Suprapubic skin (tissue), 4 donors: Measurements from ENCODE around the gene OSBPL8. TPM values are rescaled to one million over a fixed set of nuclear protein-coding genes. Genes with fewer than 3 reads are reported as not detected.
"Not testable (repeated sequence)": the region's sequence is repeated elsewhere in the genome, so short reads cannot be mapped to it uniquely, and the experiment has no call there.

Experiments
- DNase-seq, 2 donors: peaks; one replicate each; pipeline ENCODE4 v3.0.0-alpha.2; 2019; ENCODE audit warnings: low spot score in 2 of 2
- H3K27ac ChIP-seq: fragments of 200-600 bp; sonication (generic); one replicate; pipeline ENCODE4 v1.5.1; 2019
- H3K27me3 ChIP-seq: fragments of 200-600 bp; sonication (generic); one replicate; pipeline ENCODE4 v1.5.1; 2019
- H3K36me3 ChIP-seq: fragments of 200-600 bp; sonication (generic); one replicate; pipeline ENCODE4 v1.5.1; 2019
- H3K4me1 ChIP-seq: fragments of 200-600 bp; sonication (generic); one replicate; pipeline ENCODE4 v1.5.1; 2019
- H3K4me3 ChIP-seq: fragments of 200-600 bp; sonication (generic); one replicate; pipeline ENCODE4 v1.5.1; 2019; ENCODE audit warnings: mild to moderate bottlenecking
- H3K9me3 ChIP-seq: fragments of 200-600 bp; sonication (generic); one replicate; pipeline ENCODE4 v1.5.1; 2019
- CTCF ChIP-seq, 2 donors: fragments of 200-600 bp in 1 of 2; fragments of 450-650 bp in 1 of 2; sonication (generic) in 1 of 2; IDR thresholded peaks; one replicate each; pipeline ENCODE4 v1.5.1; 2016 to 2019; ENCODE audit warnings: antibody characterized with exemption in 2 of 2, mild to moderate bottlenecking in 1 of 2, moderate library complexity in 1 of 2
- EP300 ChIP-seq: sonication (generic); formaldehyde crosslinking; IDR thresholded peaks from one replicate; pipeline ENCODE4 v1.6.1; 2017; ENCODE audit warnings: antibody characterized with exemption
- POLR2A ChIP-seq, 2 donors: fragments of 450-650 bp; IDR thresholded peaks; one replicate each; pipeline ENCODE4 v1.6.1; 2017; ENCODE audit warnings: antibody characterized with exemption in 2 of 2, mild to moderate bottlenecking in 2 of 2, moderate library complexity in 2 of 2
- POLR2AphosphoS5 ChIP-seq, 3 donors: sonication (generic); formaldehyde crosslinking; IDR thresholded peaks; one replicate each; pipeline ENCODE4 v1.6.1; 2017; ENCODE audit warnings: antibody characterized with exemption in 3 of 3
- WGBS: methylation state at CpG from one replicate; pipeline ENCODE4 v1.1.5; 2018; 5-methylcytosine and 5-hydroxymethylcytosine counted together
- total RNA-seq, 4 donors: library from RNA; depleted of rRNA; stranded (reverse); fragments of >200 nt; gene quantifications; one replicate each; pipeline ENCODE4 v1.1.0, GENCODE V29; 2016

OSBPL8 gene
- total RNA-seq, 4 donors from 2014 or later: 73.1 to 116 (median 87.4) TPM

GRCh38 chr12:76375939-76376338, 183.6 kb downstream of the OSBPL8 start:
- DNase-seq: no peak
- Histone ChIP-seq H3K9me3 (no peaks in the 10 kb centered on the region), H3K27me3 (no peaks in the 10 kb centered on the region), H3K27ac (no peak overlapping the region), H3K4me3 (no peak overlapping the region), H3K36me3 (peaks cover 68% of the 10 kb centered on the region), H3K4me1 (no peaks in the 10 kb centered on the region)
- TF ChIP-seq POLR2AphosphoS5 (IDR thresholded peaks at IDR 0.05) (no peak), CTCF (IDR thresholded peaks at IDR 0.05) (no peak), EP300 (no peak), POLR2A (IDR thresholded peaks at IDR 0.05) (no peak)

- Histone ChIP-seq H3K4me1 (no peaks in the 10 kb centered on the region), H3K4me3 (no peak overlapping the region), H3K27me3 (no peaks in the 10 kb centered on the region), H3K36me3 (peaks cover 70% of the 10 kb centered on the region), H3K27ac (no peak overlapping the region), H3K9me3 (no peaks in the 10 kb centered on the region)
- TF ChIP-seq POLR2AphosphoS5 (IDR thresholded peaks at IDR 0.05) (no peak), EP300 (no peak), CTCF (IDR thresholded peaks at IDR 0.05) (no peak), POLR2A (IDR thresholded peaks at IDR 0.05) (no peak)
- DNase-seq: no peak
- WGBS: 89% methylated on average over 1 of the region's 1 CpG
Observed at GRCh38 chr12:76375470-76375869, 184.1 kb downstream of the OSBPL8 start.

GRCh38 chr12:76374386-76375020, 185.1 kb downstream of the OSBPL8 start:
- no peak for DNase-seq
- peaks cover 80% of the 10 kb centered on the region for H3K36me3 ChIP-seq
- no peak overlapping the region for H3K27ac ChIP-seq
- no peaks in the 10 kb centered on the region for H3K4me1 ChIP-seq
- H3K27me3 ChIP-seq: no peaks in the 10 kb centered on the region
- H3K4me3 ChIP-seq: no peak overlapping the region
- WGBS: 100% methylated on average over 1 of the region's 1 CpG
- TF ChIP-seq POLR2AphosphoS5 (IDR thresholded peaks at IDR 0.05) (no peak), CTCF (IDR thresholded peaks at IDR 0.05) (no peak), EP300 (no peak), POLR2A (IDR thresholded peaks at IDR 0.05) (no peak)
- no peaks in the 10 kb centered on the region for H3K9me3 ChIP-seq

- no peaks in the 10 kb centered on the region for H3K4me1 ChIP-seq
- H3K4me3 ChIP-seq: no peak overlapping the region
- H3K27ac ChIP-seq: no peak overlapping the region
- TF ChIP-seq CTCF (IDR thresholded peaks at IDR 0.05): no peak
- TF ChIP-seq EP300: no peak
- no peak for TF ChIP-seq POLR2A (IDR thresholded peaks at IDR 0.05)
- no peak for TF ChIP-seq POLR2AphosphoS5 (IDR thresholded peaks at IDR 0.05)
- no peaks in the 10 kb centered on the region for H3K9me3 ChIP-seq
- H3K36me3 ChIP-seq: peaks cover 77% of the 10 kb centered on the region
- no peak for DNase-seq
- WGBS: 87% methylated on average over 1 of the region's 1 CpG
- no peaks in the 10 kb centered on the region for H3K27me3 ChIP-seq
Observed at GRCh38 chr12:76368230-76368629, 191.3 kb downstream of the OSBPL8 start.

- Histone ChIP-seq H3K9me3 (no peaks in the 10 kb centered on the region), H3K27ac (no peak overlapping the region), H3K36me3 (peaks cover 66% of the 10 kb centered on the region), H3K4me3 (no peak overlapping the region), H3K4me1 (no peaks in the 10 kb centered on the region), H3K27me3 (no peaks in the 10 kb centered on the region)
- no peak for DNase-seq
- 100% methylated on average over 1 of the region's 1 CpG for WGBS
- no peak for TF ChIP-seq CTCF (IDR thresholded peaks at IDR 0.05)
- TF ChIP-seq EP300: no peak
- no peak for TF ChIP-seq POLR2AphosphoS5 (IDR thresholded peaks at IDR 0.05)
- TF ChIP-seq POLR2A (IDR thresholded peaks at IDR 0.05): no peak
Observed at GRCh38 chr12:76366163-76366562, 193.4 kb downstream of the OSBPL8 start.

GRCh38 chr12:76364131-76364530, 195.4 kb downstream of the OSBPL8 start:
- 92% methylated on average over 5 of the region's 5 CpGs for WGBS
- not testable (repeated sequence) for H3K4me3 ChIP-seq, H3K4me1 ChIP-seq, H3K9me3 ChIP-seq, H3K27me3 ChIP-seq, DNase-seq, H3K27ac ChIP-seq
- peaks cover 51% of the 10 kb centered on the region for H3K36me3 ChIP-seq
